Measurements from ENCODE around the gene REV3L. TPM values are rescaled to one million over a fixed set of nuclear protein-coding genes. Genes with fewer than 3 reads are reported as not detected.

REV3L gene
- total and polyA plus RNA-seq, 2 of the 13 experiments (the other 11 are each of a cell fraction or from before 2014, with no cell fraction given), result 12.8 to 31.3 TPM

GRCh38 chr6:111259089-111259831 is 223.8 kb downstream of the REV3L start (continued):
- TF ChIP-seq ZNF354B (CRISPR knock-in tag; IDR thresholded peaks at IDR 0.05) (no peak), SATB2 (CRISPR knock-in tag; IDR thresholded peaks at IDR 0.05) (0 out of 2 replicates have a peak, but pooled peaks have one; percentile 3), FUBP1 (CRISPR knock-in tag; IDR thresholded peaks at IDR 0.05; ENCODE audit: borderline replicate concordance) (no peak), ZBED4 (CRISPR knock-in tag; IDR thresholded peaks at IDR 0.05; ENCODE audit: borderline replicate concordance) (peak; percentile 85), ZNF337 (CRISPR knock-in tag; IDR thresholded peaks at IDR 0.05; ENCODE audit: borderline replicate concordance, low read depth) (no peak), ELF1 (CRISPR knock-in tag; IDR thresholded peaks at IDR 0.05) (peak; percentile 90), GTF3A (CRISPR knock-in tag; conservative IDR thresholded peaks at IDR 0.05) (0 out of 2 replicates have a peak, but pooled peaks have one; percentile 47), ZNF800 (CRISPR knock-in tag; IDR thresholded peaks at IDR 0.05) (peak; percentile 65), ZNF30 (CRISPR knock-in tag; IDR thresholded peaks at IDR 0.05) (no peak), U2AF2 (IDR thresholded peaks at IDR 0.05; ENCODE audit: low read depth, low read length) (0 out of 2 replicates have a peak, but pooled peaks have one; percentile 61), KLF6 (CRISPR knock-in tag; IDR thresholded peaks at IDR 0.05) (peak; percentile 64; the same call in 1 of the 2 replicates), ZNF543 (CRISPR knock-in tag; IDR thresholded peaks at IDR 0.05) (peak; percentile 88), REPIN1 (CRISPR knock-in tag; IDR thresholded peaks at IDR 0.05; ENCODE audit: borderline replicate concordance, low read depth) (peak; percentile 90), MEIS2 (CRISPR knock-in tag; IDR thresholded peaks at IDR 0.05) (no peak; the same call in 1 of the 2 replicates), DNMT3B (CRISPR knock-in tag; conservative IDR thresholded peaks at IDR 0.05) (no peak), ZNF432 (CRISPR knock-in tag; IDR thresholded peaks at IDR 0.05; ENCODE audit: borderline replicate concordance) (no peak), ATF5 (CRISPR knock-in tag; IDR thresholded peaks at IDR 0.05; ENCODE audit: low read depth) (no peak), MXI1 (IDR thresholded peaks at IDR 0.05; ENCODE audit: borderline replicate concordance, low read depth, low read length) (peak; percentile 98; the same call in 2 of the 3 replicates)
- TF ChIP-seq, protein P1, sequence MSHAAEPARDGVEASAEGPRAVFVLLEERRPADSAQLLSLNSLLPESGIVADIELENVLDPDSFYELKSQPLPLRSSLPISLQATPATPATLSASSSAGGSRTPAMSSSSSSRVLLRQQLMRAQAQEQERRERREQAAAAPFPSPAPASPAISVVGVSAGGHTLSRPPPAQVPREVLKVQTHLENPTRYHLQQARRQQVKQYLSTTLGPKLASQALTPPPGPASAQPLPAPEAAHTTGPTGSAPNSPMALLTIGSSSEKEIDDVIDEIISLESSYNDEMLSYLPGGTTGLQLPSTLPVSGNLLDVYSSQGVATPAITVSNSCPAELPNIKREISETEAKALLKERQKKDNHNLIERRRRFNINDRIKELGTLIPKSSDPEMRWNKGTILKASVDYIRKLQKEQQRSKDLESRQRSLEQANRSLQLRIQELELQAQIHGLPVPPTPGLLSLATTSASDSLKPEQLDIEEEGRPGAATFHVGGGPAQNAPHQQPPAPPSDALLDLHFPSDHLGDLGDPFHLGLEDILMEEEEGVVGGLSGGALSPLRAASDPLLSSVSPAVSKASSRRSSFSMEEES (CRISPR knock-in tag; IDR thresholded peaks at IDR 0.05), result peak; percentile 88

Data from HepG2 (cell line).